Measurements from ENCODE around the gene FTO. TPM values are rescaled to one million over a fixed set of nuclear protein-coding genes. Genes with fewer than 3 reads are reported as not detected.
A peak's percentile ranks its signal among the peaks of the same experiment; 100 is the strongest.

The FTO gene
- total and polyA plus RNA-seq, 2 of the 13 experiments (the other 11 are each of a cell fraction or from before 2014, with no cell fraction given), result 41.6 to 55.8 TPM

DNA sequence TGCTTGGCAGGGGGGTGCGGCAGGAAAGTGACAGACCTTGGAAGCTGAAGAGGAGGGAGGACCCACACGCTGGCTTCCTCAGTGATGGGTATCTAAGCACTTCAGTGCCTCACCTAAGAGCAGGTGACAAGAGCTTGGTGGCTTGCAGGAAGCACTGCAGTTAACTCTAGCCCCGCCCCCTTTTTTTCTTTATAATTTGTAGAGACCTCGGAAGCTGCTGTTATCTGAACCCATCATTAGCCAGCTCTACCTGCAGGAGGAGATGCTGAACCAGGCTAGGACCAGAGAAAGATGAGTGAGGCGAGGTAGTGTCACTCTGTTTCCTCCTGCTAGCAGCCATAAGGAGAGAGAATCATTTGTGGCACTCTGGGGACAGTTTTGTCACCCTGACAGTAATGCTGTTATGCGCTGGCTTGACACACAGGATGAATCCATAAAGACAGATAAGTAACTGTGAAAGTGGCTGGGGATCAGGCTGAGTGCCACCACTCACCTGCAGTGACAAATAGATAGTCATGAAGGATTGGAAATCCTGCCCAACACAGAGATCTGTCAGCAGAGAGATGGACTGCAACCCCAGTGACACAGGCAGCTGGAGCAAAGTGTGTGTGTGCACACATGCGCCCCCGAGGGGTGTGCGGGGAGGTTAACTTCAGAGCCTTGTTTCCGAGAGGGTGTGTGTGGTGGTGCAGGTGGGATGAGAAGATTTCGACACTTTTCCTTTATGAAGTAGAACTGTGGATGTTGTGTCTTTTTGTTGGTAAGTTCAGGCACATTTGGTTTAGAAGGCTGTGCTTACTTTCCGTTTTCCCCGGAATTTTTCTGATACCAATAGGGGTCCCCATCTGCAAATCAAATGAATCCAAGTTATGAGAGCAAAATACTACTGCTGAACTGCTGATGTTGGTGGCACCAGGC, 358.7 kb downstream of the FTO start (continued):
- TF ChIP-seq, protein P1, sequence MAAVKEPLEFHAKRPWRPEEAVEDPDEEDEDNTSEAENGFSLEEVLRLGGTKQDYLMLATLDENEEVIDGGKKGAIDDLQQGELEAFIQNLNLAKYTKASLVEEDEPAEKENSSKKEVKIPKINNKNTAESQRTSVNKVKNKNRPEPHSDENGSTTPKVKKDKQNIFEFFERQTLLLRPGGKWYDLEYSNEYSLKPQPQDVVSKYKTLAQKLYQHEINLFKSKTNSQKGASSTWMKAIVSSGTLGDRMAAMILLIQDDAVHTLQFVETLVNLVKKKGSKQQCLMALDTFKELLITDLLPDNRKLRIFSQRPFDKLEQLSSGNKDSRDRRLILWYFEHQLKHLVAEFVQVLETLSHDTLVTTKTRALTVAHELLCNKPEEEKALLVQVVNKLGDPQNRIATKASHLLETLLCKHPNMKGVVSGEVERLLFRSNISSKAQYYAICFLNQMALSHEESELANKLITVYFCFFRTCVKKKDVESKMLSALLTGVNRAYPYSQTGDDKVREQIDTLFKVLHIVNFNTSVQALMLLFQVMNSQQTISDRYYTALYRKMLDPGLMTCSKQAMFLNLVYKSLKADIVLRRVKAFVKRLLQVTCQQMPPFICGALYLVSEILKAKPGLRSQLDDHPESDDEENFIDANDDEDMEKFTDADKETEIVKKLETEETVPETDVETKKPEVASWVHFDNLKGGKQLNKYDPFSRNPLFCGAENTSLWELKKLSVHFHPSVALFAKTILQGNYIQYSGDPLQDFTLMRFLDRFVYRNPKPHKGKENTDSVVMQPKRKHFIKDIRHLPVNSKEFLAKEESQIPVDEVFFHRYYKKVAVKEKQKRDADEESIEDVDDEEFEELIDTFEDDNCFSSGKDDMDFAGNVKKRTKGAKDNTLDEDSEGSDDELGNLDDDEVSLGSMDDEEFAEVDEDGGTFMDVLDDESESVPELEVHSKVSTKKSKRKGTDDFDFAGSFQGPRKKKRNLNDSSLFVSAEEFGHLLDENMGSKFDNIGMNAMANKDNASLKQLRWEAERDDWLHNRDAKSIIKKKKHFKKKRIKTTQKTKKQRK (IDR thresholded peaks at IDR 0.05; ENCODE audit: low read length), result no peak
- no peak; the same call in 1 of the 2 replicates for TF ChIP-seq MED13 (CRISPR knock-in tag; IDR thresholded peaks at IDR 0.05)
- 0 out of 2 replicates have a peak, but pooled peaks have one; percentile 54 for TF ChIP-seq FUBP1 (CRISPR knock-in tag; IDR thresholded peaks at IDR 0.05; ENCODE audit: borderline replicate concordance)
- no peak for TF ChIP-seq ZNF496 (CRISPR knock-in tag; IDR thresholded peaks at IDR 0.05; ENCODE audit: insufficient replicate concordance)
- TF ChIP-seq ZNF383 (CRISPR knock-in tag; IDR thresholded peaks at IDR 0.05; ENCODE audit: borderline replicate concordance), result no peak
- TF ChIP-seq SP4 (CRISPR knock-in tag; IDR thresholded peaks at IDR 0.05), result no peak
- no peak; the same call in 1 of the 2 replicates for TF ChIP-seq NCOA1 (CRISPR knock-in tag; IDR thresholded peaks at IDR 0.05)
- TF ChIP-seq NAIF1 (CRISPR knock-in tag; IDR thresholded peaks at IDR 0.05; ENCODE audit: borderline replicate concordance), result no peak
- 0 out of 2 replicates have a peak, but pooled peaks have one; percentile 19 for TF ChIP-seq ELF3 (CRISPR knock-in tag; IDR thresholded peaks at IDR 0.05)
- TF ChIP-seq NR2C2 (CRISPR knock-in tag; IDR thresholded peaks at IDR 0.05; ENCODE audit: borderline replicate concordance), result no peak
- TF ChIP-seq ZNF44 (CRISPR knock-in tag; IDR thresholded peaks at IDR 0.05), result no peak
- TF ChIP-seq PHF20 (CRISPR knock-in tag; IDR thresholded peaks at IDR 0.05), result no peak
- no peak for TF ChIP-seq ZBTB3 (CRISPR knock-in tag; IDR thresholded peaks at IDR 0.05; ENCODE audit: borderline replicate concordance, low read depth)
- TF ChIP-seq RAD51 (IDR thresholded peaks at IDR 0.05; ENCODE audit: borderline replicate concordance), result no peak
- no peak for TF ChIP-seq DNMT1 (CRISPR knock-in tag; IDR thresholded peaks at IDR 0.05)
- TF ChIP-seq, protein P2, sequence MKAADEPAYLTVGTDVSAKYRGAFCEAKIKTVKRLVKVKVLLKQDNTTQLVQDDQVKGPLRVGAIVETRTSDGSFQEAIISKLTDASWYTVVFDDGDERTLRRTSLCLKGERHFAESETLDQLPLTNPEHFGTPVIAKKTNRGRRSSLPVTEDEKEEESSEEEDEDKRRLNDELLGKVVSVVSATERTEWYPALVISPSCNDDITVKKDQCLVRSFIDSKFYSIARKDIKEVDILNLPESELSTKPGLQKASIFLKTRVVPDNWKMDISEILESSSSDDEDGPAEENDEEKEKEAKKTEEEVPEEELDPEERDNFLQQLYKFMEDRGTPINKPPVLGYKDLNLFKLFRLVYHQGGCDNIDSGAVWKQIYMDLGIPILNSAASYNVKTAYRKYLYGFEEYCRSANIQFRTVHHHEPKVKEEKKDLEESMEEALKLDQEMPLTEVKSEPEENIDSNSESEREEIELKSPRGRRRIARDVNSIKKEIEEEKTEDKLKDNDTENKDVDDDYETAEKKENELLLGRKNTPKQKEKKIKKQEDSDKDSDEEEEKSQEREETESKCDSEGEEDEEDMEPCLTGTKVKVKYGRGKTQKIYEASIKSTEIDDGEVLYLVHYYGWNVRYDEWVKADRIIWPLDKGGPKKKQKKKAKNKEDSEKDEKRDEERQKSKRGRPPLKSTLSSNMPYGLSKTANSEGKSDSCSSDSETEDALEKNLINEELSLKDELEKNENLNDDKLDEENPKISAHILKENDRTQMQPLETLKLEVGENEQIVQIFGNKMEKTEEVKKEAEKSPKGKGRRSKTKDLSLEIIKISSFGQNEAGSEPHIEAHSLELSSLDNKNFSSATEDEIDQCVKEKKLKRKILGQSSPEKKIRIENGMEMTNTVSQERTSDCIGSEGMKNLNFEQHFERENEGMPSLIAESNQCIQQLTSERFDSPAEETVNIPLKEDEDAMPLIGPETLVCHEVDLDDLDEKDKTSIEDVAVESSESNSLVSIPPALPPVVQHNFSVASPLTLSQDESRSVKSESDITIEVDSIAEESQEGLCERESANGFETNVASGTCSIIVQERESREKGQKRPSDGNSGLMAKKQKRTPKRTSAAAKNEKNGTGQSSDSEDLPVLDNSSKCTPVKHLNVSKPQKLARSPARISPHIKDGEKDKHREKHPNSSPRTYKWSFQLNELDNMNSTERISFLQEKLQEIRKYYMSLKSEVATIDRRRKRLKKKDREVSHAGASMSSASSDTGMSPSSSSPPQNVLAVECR (CRISPR knock-in tag; IDR thresholded peaks at IDR 0.05; ENCODE audit: borderline replicate concordance), result no peak
- TF ChIP-seq ZNF614 (CRISPR knock-in tag; IDR thresholded peaks at IDR 0.05; ENCODE audit: borderline replicate concordance), result no peak
- TF ChIP-seq HOXA3 (CRISPR knock-in tag; IDR thresholded peaks at IDR 0.05), result no peak
- no peak for TF ChIP-seq SP140L (CRISPR knock-in tag; IDR thresholded peaks at IDR 0.05; ENCODE audit: borderline replicate concordance)
- no peak for TF ChIP-seq RNF2 (conservative IDR thresholded peaks at IDR 0.05; ENCODE audit: low read depth)
